Fibroblast of pulmonary artery (primary cell): ENCODE results near the gene TCP11.

Experiments used
- DNase-seq: peaks from one replicate; pipeline ENCODE4 v3.0.0-alpha.2; 2010; ENCODE audit warnings: low read depth
- H3K4me3 ChIP-seq: replicated peaks from 2 replicates; pipeline ENCODE4 v1.5.1; 2011; ENCODE audit warnings: low read depth, mild to moderate bottlenecking, control low read depth, low read length, moderate library complexity
- CTCF ChIP-seq: IDR thresholded peaks from 2 replicates; pipeline ENCODE4 v1.5.1; 2011; ENCODE audit warnings: mild to moderate bottlenecking, control low read depth, low read length, inconsistent platforms; ENCODE audit errors: missing control alignments

The TCP11 gene

GRCh38 chr6:35082046-35082732, 59.0 kb downstream of the TCP11 start:
- no peak overlapping the region for H3K4me3 ChIP-seq
- no peak for TF ChIP-seq CTCF
- DNase-seq: no peak

- no peak overlapping the region for H3K4me3 ChIP-seq
- TF ChIP-seq CTCF: no peak
- no peak for DNase-seq
Measured at GRCh38 chr6:35081426-35081851, 59.7 kb downstream of the TCP11 start.

DNA sequence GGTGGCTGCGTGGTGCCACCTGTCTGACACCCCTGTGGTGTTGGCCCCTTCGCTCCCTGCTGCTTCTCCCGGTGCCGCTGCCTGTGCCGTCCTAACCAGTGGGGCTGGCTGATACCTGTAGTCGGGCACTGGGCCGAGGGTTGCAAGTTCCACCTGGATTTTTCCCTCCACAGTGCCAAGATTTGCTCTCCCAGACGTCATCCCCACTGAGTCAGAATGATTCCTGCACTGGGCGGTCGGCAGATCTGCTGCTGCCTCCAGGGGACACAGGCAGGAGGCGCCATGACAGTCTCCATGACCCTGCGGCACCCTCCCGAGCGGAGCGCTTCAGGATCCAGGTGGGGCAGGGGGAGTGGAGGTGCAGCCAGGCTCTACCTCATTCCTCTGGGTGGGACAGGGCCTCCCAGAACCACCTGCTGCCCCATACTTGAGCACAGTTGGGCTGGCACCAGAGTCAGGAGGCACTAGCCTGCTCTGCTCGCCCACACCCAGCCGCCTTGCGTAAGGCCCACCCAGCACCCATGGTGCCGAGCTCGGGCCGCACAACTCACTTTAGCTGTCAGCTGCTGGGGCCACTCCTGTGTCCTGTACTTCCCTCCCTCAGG, 60.2 kb downstream of the TCP11 start:
- H3K4me3 ChIP-seq: no peak overlapping the region
- no peak for DNase-seq
- no peak for TF ChIP-seq CTCF

GRCh38 chr6:35080016-35080680, 61.0 kb downstream of the TCP11 start:
- H3K4me3 ChIP-seq: no peak overlapping the region
- DNase-seq: no peak
- no peak for TF ChIP-seq CTCF

DNA sequence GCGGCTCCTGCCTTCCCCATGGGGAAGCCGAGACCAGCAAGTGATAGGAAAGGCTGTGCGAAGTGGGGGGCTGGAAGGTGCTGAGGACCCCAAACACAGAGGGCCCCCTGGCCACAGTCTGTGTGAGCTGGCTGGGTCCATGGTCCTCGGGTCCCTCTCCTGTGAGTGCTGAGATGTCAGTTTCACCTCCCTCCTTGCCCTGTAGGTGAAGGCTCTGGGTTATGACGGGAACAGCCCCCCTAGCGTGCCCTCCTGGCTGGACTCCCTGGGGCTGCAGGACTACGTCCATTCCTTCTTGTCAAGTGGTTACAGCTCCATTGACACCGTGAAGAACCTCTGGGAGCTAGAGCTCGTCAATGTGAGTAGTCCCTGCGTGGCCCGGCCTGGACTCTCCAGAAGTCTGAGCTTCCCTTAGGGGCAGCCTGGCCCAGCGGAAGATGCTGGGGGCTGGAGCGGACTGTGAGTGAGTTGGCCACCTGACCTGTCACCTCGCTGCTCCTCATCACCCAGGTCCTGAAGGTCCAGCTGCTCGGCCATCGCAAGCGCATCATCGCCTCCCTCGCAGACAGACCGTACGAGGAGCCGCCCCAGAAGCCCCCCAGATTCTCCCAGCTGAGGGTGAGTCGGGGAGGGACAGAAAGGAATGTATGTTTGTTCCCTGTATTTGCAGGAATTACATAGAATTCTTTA, 61.7 kb downstream of the TCP11 start:
- H3K4me3 ChIP-seq: no peak overlapping the region
- TF ChIP-seq CTCF: no peak
- no peak for DNase-seq

DNA sequence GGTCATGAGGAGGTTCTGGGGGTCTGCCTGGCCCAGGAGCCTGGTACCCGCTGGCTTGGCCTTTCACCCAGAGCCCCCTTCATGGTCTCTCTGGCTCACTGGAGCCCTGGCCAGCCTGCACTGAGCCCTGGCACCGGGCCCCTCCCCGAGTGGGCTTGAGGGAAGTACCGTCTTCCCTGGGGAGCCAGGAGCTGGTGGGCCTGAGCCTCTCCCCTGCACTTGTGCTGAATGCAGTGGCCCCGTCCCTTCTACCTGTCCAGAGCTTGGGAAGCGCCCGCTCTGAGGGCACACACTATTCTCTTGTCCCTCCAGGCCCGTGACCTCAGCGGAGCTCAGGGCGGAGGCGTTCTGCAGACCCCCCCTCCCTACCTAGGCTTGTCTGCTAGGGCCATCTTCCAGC, 62.2 kb downstream of the TCP11 start:
- H3K4me3 ChIP-seq: no peak overlapping the region
- no peak for DNase-seq
- no peak for TF ChIP-seq CTCF
